GM21576 (cell line): ENCODE data around the gene ACOXL.

Experiments
- ATAC-seq: cut with Tn5 transposase; IDR thresholded peaks from one replicate; pipeline ENCODE4 v1.9.1; 2021; ENCODE audit warnings: mild to moderate bottlenecking, moderate library complexity; ENCODE audit not compliant: unreplicated experiment

ACOXL gene

DNA sequence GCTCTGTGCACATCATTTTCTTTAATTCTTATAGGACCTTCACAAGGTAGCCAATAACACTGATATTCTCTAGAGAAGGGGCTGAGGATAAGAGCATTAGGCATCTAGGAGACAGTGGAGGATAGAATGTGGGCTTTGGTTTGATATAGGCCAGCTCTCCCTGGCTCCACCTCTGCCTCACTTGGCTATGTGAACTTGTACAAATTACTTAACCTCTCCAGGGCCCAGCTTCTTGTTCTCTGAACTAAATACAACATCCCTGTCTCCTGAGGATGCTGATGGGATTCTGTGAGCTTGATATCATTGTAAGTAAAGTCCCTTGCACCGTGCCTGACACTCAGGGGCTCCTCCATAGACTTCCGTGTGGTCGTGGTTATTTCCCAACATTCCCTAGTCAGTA lies 87.3 kb downstream of the ACOXL start:
- ATAC-seq: no peak

DNA sequence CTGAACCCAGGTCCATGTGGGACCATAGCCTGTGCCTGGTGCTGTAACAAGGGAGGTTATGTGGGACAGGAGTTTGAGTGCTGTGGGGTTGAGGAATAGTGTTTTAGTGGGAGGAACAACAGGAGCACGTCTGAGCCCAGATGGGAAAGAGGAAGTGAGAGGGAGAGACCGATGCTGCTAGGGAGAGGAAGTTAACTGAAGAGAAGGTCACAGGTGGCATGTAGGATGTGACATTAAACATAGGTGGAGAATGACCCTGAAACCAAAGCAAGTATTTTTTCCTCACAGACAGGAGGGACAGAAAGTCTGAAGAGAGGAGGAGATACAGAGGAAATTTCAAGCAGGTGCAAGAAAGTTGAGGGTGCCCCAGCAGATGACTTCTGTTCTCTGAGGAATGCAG lies 87.8 kb downstream of the ACOXL start:
- no peak for ATAC-seq

DNA sequence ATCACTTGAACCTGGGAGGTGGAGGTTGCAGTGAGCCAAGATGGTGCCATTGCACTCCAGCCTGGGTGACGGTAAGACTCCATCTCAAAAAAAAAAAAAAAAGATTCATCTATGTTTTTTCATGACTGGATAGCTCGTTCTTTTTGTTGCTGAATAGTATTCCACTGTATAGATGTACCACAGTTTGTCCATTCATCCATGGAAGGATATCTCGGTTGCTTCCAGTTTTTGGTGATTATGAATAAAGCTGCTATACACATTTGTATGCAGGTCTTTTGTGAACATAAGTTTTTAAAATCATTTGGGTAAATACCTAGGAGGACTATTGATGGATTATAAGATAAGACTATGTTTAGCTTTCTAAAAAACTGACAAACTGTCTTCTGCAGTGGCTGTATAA lies 90.8 kb downstream of the ACOXL start:
- ATAC-seq: no peak

GRCh38 chr2:110827511-110827910 lies 95.1 kb downstream of the ACOXL start:
- no peak for ATAC-seq

DNA sequence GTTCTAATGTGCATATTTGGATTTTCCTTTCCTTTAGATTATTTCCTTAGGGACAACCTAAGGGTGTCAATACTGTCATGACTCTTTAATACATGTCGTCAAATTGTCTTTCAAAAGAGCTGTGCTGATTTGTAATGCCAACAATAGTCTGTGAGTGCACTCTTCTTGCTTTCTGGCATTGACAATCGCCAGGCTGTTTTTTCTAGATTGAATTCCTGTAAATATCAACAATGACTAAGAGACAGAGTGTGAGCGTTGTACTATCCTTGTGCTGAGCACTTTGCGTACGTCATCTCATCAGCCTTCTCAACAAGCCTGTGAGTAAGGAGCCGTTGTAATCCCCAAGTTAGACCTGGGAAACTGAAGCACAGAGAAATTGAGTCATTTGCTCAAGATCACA lies 96.0 kb downstream of the ACOXL start:
- no peak for ATAC-seq

- ATAC-seq: no peak
Measured at GRCh38 chr2:110829413-110830146, 97.2 kb downstream of the ACOXL start.

- ATAC-seq: no peak
Measured at GRCh38 chr2:110832740-110833139, 100.4 kb downstream of the ACOXL start.

DNA sequence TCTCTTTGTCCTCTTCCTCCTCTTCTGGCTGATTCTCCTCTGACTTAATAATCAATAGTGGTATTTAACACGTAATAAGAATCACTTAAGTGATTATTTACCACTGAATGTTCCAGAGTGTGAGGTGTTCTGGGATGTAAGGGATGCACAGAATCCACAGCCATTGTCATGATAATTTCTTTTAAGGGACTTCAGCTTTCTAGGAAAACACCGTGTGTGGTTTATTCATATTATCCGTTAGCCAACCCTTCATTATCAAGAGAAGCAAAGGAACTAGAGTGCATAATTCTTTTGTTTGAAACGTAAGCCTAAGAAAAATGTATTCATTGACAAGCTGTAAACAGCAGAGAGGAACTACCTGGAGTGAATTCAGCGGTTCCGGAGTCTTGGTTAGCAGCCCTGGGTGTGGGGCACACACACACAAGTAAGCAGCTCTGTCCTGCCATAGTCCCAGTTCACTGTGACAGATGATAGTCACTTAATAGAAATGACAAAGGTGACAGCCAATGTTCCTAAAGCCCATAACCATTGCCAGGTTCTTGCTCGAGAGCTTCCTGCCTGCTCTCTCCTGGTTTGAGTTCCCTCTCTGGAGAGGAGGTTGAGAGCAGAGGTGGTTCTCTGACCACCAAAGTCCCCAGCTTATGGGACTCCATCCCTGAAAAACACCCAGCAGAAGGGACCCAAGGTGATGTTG lies 101.9 kb downstream of the ACOXL start:
- ATAC-seq: no peak

GRCh38 chr2:110836671-110837070 lies 104.3 kb downstream of the ACOXL start:
- no peak for ATAC-seq

- no peak for ATAC-seq
Measured at GRCh38 chr2:110837446-110838409, 105.4 kb downstream of the ACOXL start.

GRCh38 chr2:110838657-110839384 lies 106.4 kb downstream of the ACOXL start:
- no peak for ATAC-seq

GRCh38 chr2:110840508-110840907 lies 108.1 kb downstream of the ACOXL start:
- no peak for ATAC-seq

- no peak for ATAC-seq
Measured at GRCh38 chr2:110842048-110842447, 109.7 kb downstream of the ACOXL start.

DNA sequence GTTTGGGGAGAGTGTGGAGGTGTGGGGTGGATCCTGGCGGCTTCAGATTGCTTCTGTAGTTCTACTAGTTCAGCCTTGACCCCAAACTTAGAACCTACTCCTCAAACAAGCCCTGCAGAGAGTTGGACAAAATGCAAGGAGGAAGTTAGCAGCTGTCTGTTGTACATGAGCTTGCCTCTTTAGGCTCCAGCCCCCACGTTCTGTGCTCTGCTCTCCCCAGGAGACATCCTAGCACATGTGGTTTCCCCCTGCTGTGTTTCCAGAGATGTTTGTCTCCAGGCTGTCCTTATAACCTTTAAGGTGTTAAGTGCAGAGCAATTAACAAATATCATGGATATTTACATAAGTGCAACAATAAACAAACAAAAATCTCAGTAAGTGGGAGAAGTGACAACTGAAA lies 111.1 kb downstream of the ACOXL start:
- no peak for ATAC-seq

- ATAC-seq: no peak
Measured at GRCh38 chr2:110843959-110844510, 111.7 kb downstream of the ACOXL start.

DNA sequence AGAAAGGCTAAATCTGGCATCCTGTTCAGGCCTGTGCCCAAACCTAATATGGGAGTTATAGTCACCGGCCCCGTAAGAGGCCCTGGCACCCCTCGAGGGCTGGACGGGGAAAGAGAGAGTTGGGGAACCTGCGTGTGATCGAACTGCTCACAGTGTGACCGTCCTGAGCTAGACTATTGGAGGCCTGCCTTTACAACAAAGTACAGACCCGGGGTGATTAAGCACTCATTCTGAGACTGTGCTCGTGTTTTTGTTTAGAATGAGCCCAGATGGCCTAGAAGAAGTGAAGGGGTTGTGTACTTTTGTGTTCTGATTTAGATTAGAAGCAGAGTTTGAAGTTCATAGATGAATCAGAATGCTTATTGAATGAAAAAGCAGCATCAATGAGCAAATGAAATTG lies 115.3 kb downstream of the ACOXL start:
- ATAC-seq: no peak

DNA sequence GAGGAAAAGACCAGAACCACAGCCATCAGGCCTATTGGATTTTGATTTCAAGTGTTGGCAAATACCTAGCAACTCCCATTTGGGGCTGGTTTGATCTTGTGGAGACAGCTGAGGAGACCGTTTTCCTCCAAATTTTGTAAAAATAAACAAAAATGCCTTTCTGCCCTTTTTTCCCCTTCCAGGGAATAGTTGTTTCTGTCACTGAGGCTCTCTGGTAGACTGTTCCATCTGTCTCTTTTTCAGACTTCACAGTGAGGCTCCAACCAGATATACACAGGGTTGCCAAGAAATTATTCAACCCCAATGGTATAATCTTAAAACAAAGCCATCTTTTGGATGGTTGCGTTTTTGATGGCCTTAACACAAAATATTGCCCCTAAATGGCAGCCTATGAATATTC lies 115.7 kb downstream of the ACOXL start:
- no peak for ATAC-seq

DNA sequence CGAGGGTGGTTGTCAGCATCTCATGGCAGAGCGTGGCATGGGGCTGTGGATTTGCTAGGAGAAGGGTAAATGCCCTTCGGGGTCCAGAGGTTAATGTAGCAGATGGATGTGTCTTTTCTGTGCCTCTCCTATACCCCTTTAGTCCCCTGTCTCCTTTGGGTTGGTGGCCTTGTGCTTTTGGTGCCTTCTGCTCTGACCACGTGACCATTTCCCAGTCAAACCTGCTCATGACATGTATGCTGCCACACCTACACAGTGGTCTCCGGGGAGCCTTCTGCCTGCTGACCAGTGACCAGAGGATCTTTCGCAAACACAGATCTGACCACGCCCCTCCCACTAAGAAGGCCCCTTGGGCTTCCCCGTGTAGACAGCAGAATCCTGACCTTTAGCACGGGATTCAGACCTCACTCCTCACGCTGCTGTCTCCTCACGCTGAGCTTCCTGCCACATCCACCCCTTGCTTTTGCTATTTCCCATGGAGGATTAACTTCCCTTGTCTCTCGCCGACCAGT lies 116.2 kb downstream of the ACOXL start:
- no peak for ATAC-seq

- no peak for ATAC-seq
Measured at GRCh38 chr2:110851531-110851930, 119.2 kb downstream of the ACOXL start.

- no peak for ATAC-seq
Measured at GRCh38 chr2:110852051-110852450, 119.7 kb downstream of the ACOXL start.
